HepG2 (cell line): ENCODE results near the gene SLC6A6. TPM values are rescaled to one million over a fixed set of nuclear protein-coding genes. Genes with fewer than 3 reads are reported as not detected.

Experiments
- ATAC-seq: fragments of 200-7000 bp; cut with Tn5 transposase; 3 replicates; pipeline ENCODE4 v1.9.1; 2020; ENCODE audit warnings: mild to moderate bottlenecking, moderate library complexity
- BruUV-seq: library from RNA; stranded (reverse); fragments of 400-500 nt; replicated peaks from 2 replicates; lab custom pipeline; 2021; lab: Mats Ljungman, UMichigan
- CTCF ChIA-PET: fragments of 300-600 bp; formaldehyde crosslinking; extraction: SDS; loops from one replicate; lab custom pipeline; 2021; ENCODE audit warnings: low total read pairs, inconsistent platforms, low intra/inter-chr PET ratio; lab: Yijun Ruan, JAX
- POLR2A ChIA-PET: fragments of 350-600 bp; sonication (Branson Sonifier 250); formaldehyde crosslinking; loops from one replicate; lab custom pipeline; 2020; ENCODE audit warnings: antibody characterized with exemption, inconsistent platforms; lab: Yijun Ruan, JAX
- DNase-seq: peaks from one replicate; pipeline ENCODE4 v3.0.0-alpha.2; 2015; ENCODE audit warnings: low spot score
- FAIRE-seq: peaks from 3 replicates; lab custom pipeline; 2011; peaks lifted over from hg19 to GRCh38; lab: Jason Lieb, UNC
- H2AFZ ChIP-seq: one replicate; pipeline ENCODE4 v1.6.1; 2011; ENCODE audit warnings: low read length, inconsistent platforms
- H3K27ac ChIP-seq: fragments of 300-600 bp; 3 replicates; pipeline ENCODE4 v1.8.0; 2011; ENCODE audit warnings: mixed run types, mild to moderate bottlenecking, mixed read lengths, low read length, inconsistent platforms; ENCODE audit not compliant: insufficient read depth; ENCODE audit errors: extremely low read length
- H3K27me3 ChIP-seq, 2 experiments: fragments of 200-600 bp in 1 of 2; 2 replicates in 1 of 2; 3 replicates in 1 of 2; pipeline versions ENCODE4 v1.6.0 to v1.8.0; 2011; ENCODE audit warnings: low read length in 2 of 2, mild to moderate bottlenecking in 2 of 2, moderate library complexity in 2 of 2, inconsistent platforms in 1 of 2; ENCODE audit not compliant: insufficient read depth in 2 of 2, control insufficient read depth in 1 of 2
- H3K36me3 ChIP-seq, 2 experiments: fragments of 200-600 bp in 1 of 2; replicated peaks in 1 of 2; 2 replicates in 1 of 2; 3 replicates in 1 of 2; pipeline versions ENCODE4 v1.5.1 to v1.8.0; 2011; ENCODE audit warnings: low read length in 2 of 2, inconsistent platforms in 1 of 2; ENCODE audit not compliant: insufficient read depth in 2 of 2, control insufficient read depth in 1 of 2
- H3K4me1 ChIP-seq: 2 replicates; pipeline ENCODE4 v1.5.1; 2012; ENCODE audit warnings: low read length, inconsistent platforms; ENCODE audit not compliant: insufficient read depth
- H3K4me2 ChIP-seq: 2 replicates; pipeline ENCODE4 v1.6.0; 2011; ENCODE audit warnings: low read depth, low read length, inconsistent platforms
- H3K4me3 ChIP-seq, 3 experiments: fragments of 200-600 bp in 1 of 3; sonication (generic), shearing (Covaris generic) in 1 of 3; replicated peaks in 1 of 3; 2 replicates each; pipeline ENCODE4 v1.5.1; 2011 to 2016; ENCODE audit warnings: low read length in 3 of 3, inconsistent platforms in 2 of 3, low read depth in 2 of 3, mild to moderate bottlenecking in 2 of 3, control low read depth in 1 of 3, mixed read lengths in 1 of 3; ENCODE audit not compliant: insufficient read depth in 1 of 3
- H3K79me2 ChIP-seq: one replicate; pipeline ENCODE4 v1.6.1; 2011; ENCODE audit warnings: low read length, inconsistent platforms; ENCODE audit not compliant: insufficient read depth
- H3K9ac ChIP-seq: 2 replicates; pipeline ENCODE4 v1.6.0; 2011; ENCODE audit warnings: mild to moderate bottlenecking, low read depth, low read length, inconsistent platforms; ENCODE audit not compliant: insufficient read depth
- H3K9me3 ChIP-seq: 2 replicates; pipeline ENCODE4 v1.5.1; 2012; ENCODE audit warnings: mild to moderate bottlenecking, low read length
- H4K20me1 ChIP-seq: 2 replicates; pipeline ENCODE4 v1.6.0; 2011; ENCODE audit warnings: inconsistent platforms, mild to moderate bottlenecking, low read length, moderate library complexity; ENCODE audit not compliant: insufficient read depth
- ARID4A ChIP-seq: sonication (generic); formaldehyde crosslinking; IDR thresholded peaks from 2 replicates; pipeline ENCODE4 v1.5.0; 2020; ENCODE audit warnings: mild to moderate bottlenecking, missing genetic modification reagents, borderline replicate concordance
- ETV6 ChIP-seq: sonication (generic); formaldehyde crosslinking; conservative IDR thresholded peaks from 2 replicates; pipeline ENCODE4 v1.4.0; 2020; ENCODE audit warnings: missing genetic modification reagents
- MAFF ChIP-seq: IDR thresholded peaks from 2 replicates; pipeline ENCODE4 v1.6.1; 2011; ENCODE audit warnings: low read depth, low read length, improper control_type of control experiment
- NFE2L1 ChIP-seq: sonication (generic); formaldehyde crosslinking; IDR thresholded peaks from 2 replicates; pipeline ENCODE4 v1.4.0; 2020; ENCODE audit warnings: missing genetic modification reagents, mild to moderate bottlenecking, borderline replicate concordance
- REXO4 ChIP-seq: sonication (generic); formaldehyde crosslinking; IDR thresholded peaks from 2 replicates; pipeline ENCODE4 v1.8.0; 2022; ENCODE audit warnings: missing genetic modification reagents, mild to moderate bottlenecking, borderline replicate concordance
- SALL1 ChIP-seq: sonication (generic); formaldehyde crosslinking; IDR thresholded peaks from 2 replicates; pipeline ENCODE4 v1.8.0; 2022; ENCODE audit warnings: mild to moderate bottlenecking, missing genetic modification reagents
- SOX13 ChIP-seq, 3 experiments: fragments of 450-650 bp in 1 of 3; sonication (generic) in 1 of 3; formaldehyde crosslinking in 1 of 3; IDR thresholded peaks in 2 of 3; conservative IDR thresholded peaks in 1 of 3; 2 replicates each; pipeline versions ENCODE4 v1.5.0 to v1.6.1; 2016 to 2020; ENCODE audit warnings: antibody characterized with exemption in 1 of 3, mild to moderate bottlenecking in 1 of 3, missing compliant biosample characterization in 1 of 3, missing genetic modification reagents in 1 of 3, moderate library complexity in 1 of 3
- ZBTB42 ChIP-seq: sonication (generic); formaldehyde crosslinking; IDR thresholded peaks from 2 replicates; pipeline ENCODE4 v1.5.0; 2020; ENCODE audit warnings: mild to moderate bottlenecking, missing genetic modification reagents
- ZBTB44 ChIP-seq: sonication (generic); formaldehyde crosslinking; IDR thresholded peaks from 2 replicates; pipeline ENCODE4 v1.4.0; 2020; ENCODE audit warnings: missing genetic modification reagents
- ZNF124 ChIP-seq: sonication (generic); formaldehyde crosslinking; IDR thresholded peaks from 2 replicates; pipeline ENCODE4 v1.4.0; 2020; ENCODE audit warnings: missing genetic modification reagents
- WGBS: methylation state at CpG from one replicate; pipeline ENCODE4 v1.1.6; 2017; ENCODE audit warnings: low lambda C conversion rate; 5-methylcytosine and 5-hydroxymethylcytosine counted together
- in situ Hi-C: cut with HindIII; loops from 2 replicates; pipeline ENCODE4 v1.10.0; 2017; ENCODE audit warnings: low pct_unique_long_range_greater_than_20kb; ENCODE audit not compliant: extremely low pct_ligation_motif_present
- intact Hi-C: fragments of 100-400 bp; cut with micrococcal nuclease; formaldehyde crosslinking; loops from one replicate; pipeline ENCODE4 v1.10.0; 2022; ENCODE audit not compliant: unreplicated experiment
- polyA plus RNA-seq, 8 experiments: library from polyadenylated mRNA; depleted of rRNA in 3 of 8; stranded (reverse) in 7 of 8; unstranded in 1 of 8; fragments of >200 nt; fragmentation: Illumina TruSeq in 4 of 8; extraction: Trizol in 4 of 8; gene quantifications; 2 replicates each; pipeline versions ENCODE4 v1.2.1 to v1.2.3, GENCODE V29; 2011 to 2016; ENCODE audit warnings: low read depth in 4 of 8, missing spikeins in 1 of 8, mixed read lengths in 1 of 8; ENCODE audit not compliant: insufficient read depth in 1 of 8
- total RNA-seq, 5 experiments: library from RNA; depleted of rRNA; stranded (reverse); fragments of >200 nt; fragmentation: Illumina TruSeq; extraction: Trizol; gene quantifications; 2 replicates each; pipeline ENCODE4 v1.2.3, GENCODE V29; 2016; ENCODE audit warnings: low read depth in 1 of 5
- TF ChIP-seq, protein P1 (sequence below): sonication (generic); formaldehyde crosslinking; IDR thresholded peaks from 2 replicates; pipeline ENCODE4 v1.4.0; 2020; ENCODE audit warnings: mild to moderate bottlenecking, missing genetic modification reagents, borderline replicate concordance

Gene SLC6A6
- total and polyA plus RNA-seq, 2 of the 13 experiments (the other 11 are each of a cell fraction or from before 2014, with no cell fraction given) = 14.1 to 20.7 TPM

DNA sequence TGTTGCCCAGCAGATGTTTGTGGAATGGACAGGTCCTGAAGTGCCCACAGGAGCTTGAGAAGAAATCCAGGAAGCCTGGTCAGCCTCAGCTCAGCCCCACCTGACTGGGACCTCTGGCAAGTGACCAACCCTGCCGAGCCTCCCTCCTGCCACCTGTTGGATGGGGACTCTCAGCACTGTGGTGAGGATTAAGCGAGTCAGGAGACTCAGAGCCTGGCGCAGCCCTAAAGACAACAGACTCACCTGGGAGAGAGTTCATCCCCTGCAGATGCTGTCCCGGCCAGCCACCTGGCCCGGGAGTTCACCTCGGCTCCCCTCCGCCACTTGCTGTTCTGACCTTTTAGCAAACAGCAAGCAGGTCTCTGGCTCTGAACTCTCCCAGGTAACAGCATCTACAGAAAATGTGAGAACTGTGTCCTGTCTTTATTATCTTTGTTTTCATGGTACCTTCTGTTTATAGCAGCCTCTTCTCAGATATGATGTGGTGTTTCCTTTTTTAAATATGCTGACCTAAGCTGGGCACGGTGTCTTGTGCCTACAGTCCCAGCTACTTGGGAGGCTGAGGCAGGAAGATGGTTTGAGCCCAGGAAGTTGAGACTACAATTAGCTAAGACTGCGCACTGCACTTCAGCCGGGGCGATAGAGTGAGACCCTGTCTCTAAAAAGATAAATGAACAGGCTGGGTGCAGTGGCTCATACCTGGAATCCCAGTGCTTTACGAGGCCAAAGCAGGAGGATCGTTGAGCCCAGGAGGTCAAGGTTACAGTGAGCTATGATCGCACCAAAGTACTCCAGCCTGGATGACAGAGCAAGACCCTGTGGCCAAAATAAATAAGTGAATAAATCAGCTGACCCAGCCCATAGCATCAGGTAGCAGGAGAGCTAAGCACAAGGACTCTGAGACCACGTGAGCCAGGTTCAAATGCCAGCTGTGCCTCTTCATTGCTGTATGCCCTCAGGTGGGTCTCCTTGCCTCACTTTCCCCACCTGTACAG, 32.4 kb upstream of the SLC6A6 start:
- no peaks in the 10 kb centered on the region for H4K20me1 ChIP-seq
- no TSS peak for BruUV-seq
- DNase-seq = peak; percentile 41
- no peaks in the 10 kb centered on the region for H3K36me3 ChIP-seq
- CTCF ChIA-PET = interaction anchor here (0.8 to 0.9 kb wide), 2 partner anchors 89 to 108 kb away, joined by 3 read pairs; no protein-coding TSS in a partner anchor
- no peak overlapping the region for H3K4me2 ChIP-seq
- 5% methylated on average over 8 of the region's 15 CpGs for whole genome bisulfite sequencing
- no peak overlapping the region for H3K27ac ChIP-seq
- no peak overlapping the region for H3K9ac ChIP-seq
- POLR2A ChIA-PET = no interaction called here
- peak; percentile 85 for ATAC-seq
- H3K9me3 ChIP-seq = no peaks in the 10 kb centered on the region
- H2AFZ ChIP-seq = no peak overlapping the region
- H3K4me3 ChIP-seq = no peak overlapping the region
- peaks cover 32% of the 10 kb centered on the region for H3K4me1 ChIP-seq
- peak; percentile 37 for FAIRE-seq
- intact Hi-C loops (no loop called here), in situ Hi-C loops (loop anchor here (5.0 to 10.0 kb wide), 2 partner anchors 83 to 105 kb away; no protein-coding TSS in a partner anchor)
- H3K27me3 ChIP-seq = peaks cover 3 to 36% of the 10 kb centered on the region in 2 experiments; a peak in 3 of 5 replicates
- H3K79me2 ChIP-seq = no peaks in the 10 kb centered on the region
- TF ChIP-seq SOX13 (IDR thresholded peaks at IDR 0.05) (no peak), SOX13 (CRISPR knock-in tag; conservative IDR thresholded peaks at IDR 0.05 in 1 of 2, IDR thresholded peaks at IDR 0.05 in 1 of 2) (no peak), REXO4 (CRISPR knock-in tag) (no peak), ZBTB42 (CRISPR knock-in tag) (no peak), ARID4A (CRISPR knock-in tag) (0 out of 2 replicates have a peak, but pooled peaks have one; percentile 21), SALL1 (CRISPR knock-in tag) (peak; percentile 41; the same call in 1 of the 2 replicates), ZNF124 (CRISPR knock-in tag) (no peak), ETV6 (no peak), NFE2L1 (no peak), ZBTB44 (CRISPR knock-in tag) (no peak), MAFF (0 out of 2 replicates have a peak, but pooled peaks have one; percentile 3)
- TF ChIP-seq, protein P1, sequence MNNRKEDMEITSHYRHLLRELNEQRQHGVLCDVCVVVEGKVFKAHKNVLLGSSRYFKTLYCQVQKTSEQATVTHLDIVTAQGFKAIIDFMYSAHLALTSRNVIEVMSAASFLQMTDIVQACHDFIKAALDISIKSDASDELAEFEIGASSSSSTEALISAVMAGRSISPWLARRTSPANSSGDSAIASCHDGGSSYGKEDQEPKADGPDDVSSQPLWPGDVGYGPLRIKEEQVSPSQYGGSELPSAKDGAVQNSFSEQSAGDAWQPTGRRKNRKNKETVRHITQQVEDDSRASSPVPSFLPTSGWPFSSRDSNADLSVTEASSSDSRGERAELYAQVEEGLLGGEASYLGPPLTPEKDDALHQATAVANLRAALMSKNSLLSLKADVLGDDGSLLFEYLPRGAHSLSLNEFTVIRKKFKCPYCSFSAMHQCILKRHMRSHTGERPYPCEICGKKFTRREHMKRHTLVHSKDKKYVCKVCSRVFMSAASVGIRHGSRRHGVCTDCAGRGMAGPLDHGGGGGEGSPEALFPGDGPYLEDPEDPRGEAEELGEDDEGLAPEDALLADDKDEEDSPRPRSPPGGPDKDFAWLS (CRISPR knock-in tag) = no peak
